ENCODE results near the gene MYLK2.

The MYLK2 gene

DNA sequence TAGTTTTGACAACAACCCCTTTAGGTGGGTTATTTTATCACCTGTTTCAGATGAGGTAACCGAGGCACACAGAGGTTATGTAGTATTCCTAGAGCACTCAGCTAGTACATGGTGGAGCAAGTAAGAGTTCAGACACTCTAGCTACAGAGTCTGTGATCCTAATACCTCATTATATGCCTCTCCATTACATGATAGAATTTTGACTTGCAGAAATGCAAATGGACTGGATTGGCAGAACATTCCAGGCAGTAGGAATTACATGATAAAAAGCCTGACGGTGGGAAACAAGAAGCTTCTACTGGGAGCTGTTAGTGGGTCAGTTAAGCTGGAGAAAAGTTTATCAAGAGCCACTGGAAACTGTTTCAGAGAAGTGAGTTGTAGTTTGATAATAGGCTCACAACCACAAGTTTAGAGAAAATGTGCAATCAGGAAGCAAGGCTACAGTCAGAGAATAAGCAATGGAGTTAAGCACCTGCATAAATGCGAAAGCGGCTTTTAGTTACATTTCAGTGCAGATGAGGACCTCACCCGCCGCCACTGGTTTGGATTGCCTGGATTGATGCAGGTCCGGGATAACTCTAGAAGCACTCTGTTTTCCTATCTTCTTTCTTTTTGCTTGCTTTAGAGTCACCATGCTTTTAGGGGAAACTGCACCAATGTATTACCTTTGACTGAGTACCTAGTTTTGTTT is 34.7 kb upstream of the MYLK2 start:
- TF ChIP-seq, protein P1, sequence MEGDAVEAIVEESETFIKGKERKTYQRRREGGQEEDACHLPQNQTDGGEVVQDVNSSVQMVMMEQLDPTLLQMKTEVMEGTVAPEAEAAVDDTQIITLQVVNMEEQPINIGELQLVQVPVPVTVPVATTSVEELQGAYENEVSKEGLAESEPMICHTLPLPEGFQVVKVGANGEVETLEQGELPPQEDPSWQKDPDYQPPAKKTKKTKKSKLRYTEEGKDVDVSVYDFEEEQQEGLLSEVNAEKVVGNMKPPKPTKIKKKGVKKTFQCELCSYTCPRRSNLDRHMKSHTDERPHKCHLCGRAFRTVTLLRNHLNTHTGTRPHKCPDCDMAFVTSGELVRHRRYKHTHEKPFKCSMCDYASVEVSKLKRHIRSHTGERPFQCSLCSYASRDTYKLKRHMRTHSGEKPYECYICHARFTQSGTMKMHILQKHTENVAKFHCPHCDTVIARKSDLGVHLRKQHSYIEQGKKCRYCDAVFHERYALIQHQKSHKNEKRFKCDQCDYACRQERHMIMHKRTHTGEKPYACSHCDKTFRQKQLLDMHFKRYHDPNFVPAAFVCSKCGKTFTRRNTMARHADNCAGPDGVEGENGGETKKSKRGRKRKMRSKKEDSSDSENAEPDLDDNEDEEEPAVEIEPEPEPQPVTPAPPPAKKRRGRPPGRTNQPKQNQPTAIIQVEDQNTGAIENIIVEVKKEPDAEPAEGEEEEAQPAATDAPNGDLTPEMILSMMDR (IDR thresholded peaks at IDR 0.05; ENCODE audit: low read depth, low read length, missing control alignments): no peak
- no peak overlapping the region for H3K4me3 ChIP-seq (replicated peaks; ENCODE audit: low read depth, low read length)
- no peak for DNase-seq (ENCODE audit: extremely low read depth, low read depth)

GRCh38 chr20:31785089-31785488 is 34.1 kb upstream of the MYLK2 start:
- H3K4me3 ChIP-seq (replicated peaks; ENCODE audit: low read depth, low read length): no peak overlapping the region
- TF ChIP-seq, protein P1 (IDR thresholded peaks at IDR 0.05; ENCODE audit: low read depth, low read length, missing control alignments): no peak
- DNase-seq (ENCODE audit: extremely low read depth, low read depth): no peak

DNA sequence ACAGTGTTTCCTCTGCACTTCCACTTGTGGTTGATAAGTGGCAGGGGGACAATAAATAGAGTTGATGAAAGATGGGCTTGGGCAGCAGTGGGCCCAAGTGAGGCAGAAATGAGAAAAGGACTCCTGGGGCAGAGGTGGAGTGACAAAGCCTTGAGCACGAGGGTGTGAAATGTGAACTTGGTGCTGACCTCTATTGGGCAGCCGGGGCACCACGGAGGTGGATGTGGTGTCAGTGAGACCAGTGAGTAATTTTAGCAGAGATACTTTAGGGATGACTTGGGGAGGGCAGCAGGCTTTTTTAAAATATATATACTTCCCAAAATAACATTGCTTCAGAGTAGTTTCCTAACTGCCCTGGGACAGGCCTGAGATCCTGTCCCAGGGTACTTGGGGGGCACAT is 30.6 kb upstream of the MYLK2 start:
- no peak overlapping the region for H3K4me3 ChIP-seq (replicated peaks; ENCODE audit: low read depth, low read length)
- TF ChIP-seq, protein P1 (IDR thresholded peaks at IDR 0.05; ENCODE audit: low read depth, low read length, missing control alignments): no peak
- no peak for DNase-seq (ENCODE audit: extremely low read depth, low read depth)

GRCh38 chr20:31790401-31790800 is 28.8 kb upstream of the MYLK2 start:
- no peak overlapping the region for H3K4me3 ChIP-seq (replicated peaks; ENCODE audit: low read depth, low read length)
- DNase-seq (ENCODE audit: extremely low read depth, low read depth): no peak
- TF ChIP-seq, protein P1 (IDR thresholded peaks at IDR 0.05; ENCODE audit: low read depth, low read length, missing control alignments): no peak

DNA sequence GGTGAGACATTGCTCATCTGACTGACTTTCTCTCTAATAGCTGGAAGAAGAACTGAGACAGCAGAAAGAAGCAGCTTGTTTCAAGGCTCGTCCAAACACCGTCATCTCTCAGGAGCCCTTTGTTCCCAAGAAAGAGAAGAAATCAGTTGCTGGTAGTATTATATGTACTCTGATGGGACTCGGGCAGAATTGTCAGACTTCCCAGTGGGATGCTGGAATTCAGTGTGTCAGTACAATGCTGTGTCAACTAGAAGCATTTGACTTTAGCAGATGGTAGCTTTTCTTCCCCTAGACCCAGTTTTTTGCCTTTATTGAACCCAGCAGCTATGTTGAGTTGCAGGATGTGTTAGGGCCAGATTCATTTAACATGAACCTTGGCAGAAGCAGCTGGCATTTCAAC is 21.8 kb upstream of the MYLK2 start:
- DNase-seq (ENCODE audit: extremely low read depth, low read depth): no peak
- TF ChIP-seq, protein P1 (IDR thresholded peaks at IDR 0.05; ENCODE audit: low read depth, low read length, missing control alignments): no peak
- no peak overlapping the region for H3K4me3 ChIP-seq (replicated peaks; ENCODE audit: low read depth, low read length)

- DNase-seq (ENCODE audit: extremely low read depth, low read depth): no peak
- TF ChIP-seq, protein P1 (IDR thresholded peaks at IDR 0.05; ENCODE audit: low read depth, low read length, missing control alignments): no peak
- H3K4me3 ChIP-seq (replicated peaks; ENCODE audit: low read depth, low read length): no peak overlapping the region
Observed at GRCh38 chr20:31801508-31801907, 17.6 kb upstream of the MYLK2 start.

Data from HFF-Myc (cell line).